Dendritic cell treated with granulocyte-macrophage colony-stimulating factor and Interleukin-4, amounts not matched to agents 40 ng/mL and 50 ng/mL, for 4 days (primary cell): ENCODE measurements around the gene WRAP73.
A peak's percentile ranks its signal among the peaks of the same experiment; 100 is the strongest.

ENCODE experiments used
- H3K27ac Mint-ChIP-seq: one replicate; pipeline ENCODE4 v1.8.0; 2022; ENCODE audit warnings: mild to moderate bottlenecking, mixed read lengths
- H3K27me3 Mint-ChIP-seq: one replicate; pipeline ENCODE4 v1.8.0; 2022; ENCODE audit warnings: mild to moderate bottlenecking, mixed read lengths
- H3K36me3 Mint-ChIP-seq: one replicate; pipeline ENCODE4 v1.8.0; 2022; ENCODE audit warnings: low read depth, mixed read lengths
- H3K4me1 Mint-ChIP-seq: one replicate; pipeline ENCODE4 v1.8.0; 2022; ENCODE audit warnings: low read depth, mixed read lengths
- H3K4me3 Mint-ChIP-seq: one replicate; pipeline ENCODE4 v1.8.0; 2022; ENCODE audit warnings: mild to moderate bottlenecking, moderate library complexity, mixed read lengths
- H3K9me3 Mint-ChIP-seq: one replicate; pipeline ENCODE4 v1.8.0; 2022; ENCODE audit warnings: mixed read lengths
- intact Hi-C: fragments of 100-400 bp; cut with micrococcal nuclease; formaldehyde crosslinking; loops from one replicate; pipeline ENCODE4 v1.15.0; 2022

Gene WRAP73

GRCh38 chr1:3652548-3653285 is 2.8 kb upstream of the WRAP73 start:
- peaks cover 66% of the 10 kb centered on the region for H3K27me3 Mint-ChIP-seq
- no peak overlapping the region for H3K27ac Mint-ChIP-seq
- no peaks in the 10 kb centered on the region for H3K9me3 Mint-ChIP-seq
- intact Hi-C loops, result no loop called here
- H3K4me3 Mint-ChIP-seq, result peak overlapping the region; percentile 32
- peaks cover 2% of the 10 kb centered on the region for H3K36me3 Mint-ChIP-seq
- H3K4me1 Mint-ChIP-seq, result peaks cover 35% of the 10 kb centered on the region

- intact Hi-C loops, result no loop called here
- Mint-ChIP-seq H3K4me1 (peaks cover 35% of the 10 kb centered on the region), H3K36me3 (peaks cover 9% of the 10 kb centered on the region), H3K9me3 (no peaks in the 10 kb centered on the region), H3K27me3 (peaks cover 60% of the 10 kb centered on the region), H3K4me3 (peak within 1 kb of the TSS; percentile 32), H3K27ac (no peak within 1 kb of the TSS)
These were observed 2.1 kb upstream of the WRAP73 start, which contains the start of gene TP73 for GRCh38 chr1:3651930-3652547. Gene TP73 (plus strand): TSS chr1:3652516. CDS start chr1:3682366, 29,850 bp downstream.

DNA sequence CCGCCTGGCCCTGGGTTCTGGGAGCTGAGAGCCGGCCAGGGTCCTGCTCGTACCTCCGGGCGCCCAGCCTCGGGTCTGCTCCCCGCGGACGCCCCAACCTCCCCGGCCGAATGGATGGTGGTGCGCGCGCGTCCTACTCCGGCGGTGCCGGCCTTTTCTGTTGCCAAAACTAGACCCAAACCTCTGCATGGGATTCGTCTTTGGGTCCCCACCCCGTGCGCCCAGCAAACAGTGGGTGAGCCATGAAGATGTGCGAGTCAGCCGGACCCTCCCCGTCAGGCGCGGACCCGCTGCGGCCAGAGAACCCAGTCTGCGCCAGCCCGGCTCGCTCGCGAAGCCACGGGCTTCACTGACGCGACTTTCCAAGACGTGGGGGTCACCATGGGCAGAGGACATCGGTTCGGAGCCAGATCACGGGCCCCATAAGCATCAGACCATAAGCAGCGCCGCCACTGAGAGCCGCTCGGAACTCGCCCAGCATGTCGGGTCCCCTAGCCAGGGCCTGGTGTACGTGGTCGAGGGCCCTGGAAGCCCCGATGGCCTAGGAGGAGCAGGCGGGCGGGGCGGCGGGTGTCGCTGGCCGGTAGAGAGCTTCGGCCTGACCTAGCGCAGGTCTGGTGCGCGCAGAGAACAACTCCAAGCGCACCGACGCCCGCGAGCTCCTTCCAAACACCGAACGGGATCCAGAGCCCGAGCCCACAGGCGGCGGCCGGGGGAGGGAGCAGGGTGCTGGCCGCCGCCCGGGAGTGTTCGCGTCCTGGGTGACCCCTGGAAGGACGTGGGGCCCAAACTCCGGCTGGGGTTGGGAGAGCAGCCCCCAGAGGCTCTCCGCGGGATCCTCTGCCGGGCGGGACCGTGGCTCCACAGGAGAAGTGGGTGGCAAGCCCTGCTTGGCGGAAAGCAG is 1.4 kb upstream of the WRAP73 start:
- Mint-ChIP-seq H3K27me3 (peaks cover 56% of the 10 kb centered on the region), H3K9me3 (no peaks in the 10 kb centered on the region), H3K4me1 (peaks cover 35% of the 10 kb centered on the region), H3K36me3 (peaks cover 16% of the 10 kb centered on the region), H3K4me3 (peak overlapping the region; percentile 26), H3K27ac (no peak overlapping the region)
- intact Hi-C loops, result no loop called here

GRCh38 chr1:3650248-3651025 is 534 bp upstream of the WRAP73 start:
- Mint-ChIP-seq H3K27me3 (peaks cover 48% of the 10 kb centered on the region), H3K27ac (peak overlapping the region; percentile 76), H3K4me1 (peaks cover 35% of the 10 kb centered on the region), H3K4me3 (peak overlapping the region; percentile 81), H3K9me3 (no peaks in the 10 kb centered on the region), H3K36me3 (peaks cover 25% of the 10 kb centered on the region)
- intact Hi-C loops, result loop anchor here (1.0 kb wide), 1 partner anchor 26 kb away; no protein-coding TSS in a partner anchor

- Mint-ChIP-seq H3K4me1 (peaks cover 33% of the 10 kb centered on the region), H3K27ac (no peak overlapping the region), H3K36me3 (peaks cover 56% of the 10 kb centered on the region), H3K9me3 (no peaks in the 10 kb centered on the region), H3K4me3 (no peak overlapping the region), H3K27me3 (peaks cover 14% of the 10 kb centered on the region)
- intact Hi-C loops, result no loop called here
These were observed 3.3 kb downstream of the WRAP73 start for GRCh38 chr1:3646596-3646995.

- H3K27ac Mint-ChIP-seq, result no peak overlapping the region
- H3K27me3 Mint-ChIP-seq, result peaks cover 6% of the 10 kb centered on the region
- peaks cover 25% of the 10 kb centered on the region for H3K4me1 Mint-ChIP-seq
- H3K9me3 Mint-ChIP-seq, result no peaks in the 10 kb centered on the region
- H3K36me3 Mint-ChIP-seq, result peaks cover 63% of the 10 kb centered on the region
- intact Hi-C loops, result no loop called here
- no peak overlapping the region for H3K4me3 Mint-ChIP-seq
These were observed 4.1 kb downstream of the WRAP73 start for GRCh38 chr1:3645666-3646355.

DNA sequence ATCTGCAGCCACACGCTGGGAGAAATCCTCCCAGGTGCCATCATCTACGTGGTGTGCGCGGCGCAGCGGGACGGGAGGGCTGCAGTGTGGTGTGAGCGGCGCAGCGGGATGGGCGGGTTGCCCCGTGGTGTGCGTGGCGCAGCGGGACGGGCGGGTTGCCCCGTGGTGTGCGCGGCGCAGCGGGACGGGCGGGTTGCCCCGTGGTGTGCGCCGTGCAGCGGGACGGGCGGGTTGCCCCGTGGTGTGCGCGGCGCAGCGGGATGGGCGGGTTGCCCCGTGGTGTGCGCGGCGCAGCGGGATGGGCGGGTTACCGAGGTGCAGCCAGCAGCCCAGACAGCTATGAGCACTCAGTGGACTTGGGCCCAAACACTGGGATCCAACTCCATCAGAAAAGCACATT is 4.7 kb downstream of the WRAP73 start:
- H3K36me3 Mint-ChIP-seq, result peaks cover 69% of the 10 kb centered on the region
- no peak overlapping the region for H3K27ac Mint-ChIP-seq
- intact Hi-C loops, result no loop called here
- H3K4me1 Mint-ChIP-seq, result peaks cover 20% of the 10 kb centered on the region
- H3K9me3 Mint-ChIP-seq, result no peaks in the 10 kb centered on the region
- peaks cover 2% of the 10 kb centered on the region for H3K27me3 Mint-ChIP-seq
- H3K4me3 Mint-ChIP-seq, result no peak overlapping the region

DNA sequence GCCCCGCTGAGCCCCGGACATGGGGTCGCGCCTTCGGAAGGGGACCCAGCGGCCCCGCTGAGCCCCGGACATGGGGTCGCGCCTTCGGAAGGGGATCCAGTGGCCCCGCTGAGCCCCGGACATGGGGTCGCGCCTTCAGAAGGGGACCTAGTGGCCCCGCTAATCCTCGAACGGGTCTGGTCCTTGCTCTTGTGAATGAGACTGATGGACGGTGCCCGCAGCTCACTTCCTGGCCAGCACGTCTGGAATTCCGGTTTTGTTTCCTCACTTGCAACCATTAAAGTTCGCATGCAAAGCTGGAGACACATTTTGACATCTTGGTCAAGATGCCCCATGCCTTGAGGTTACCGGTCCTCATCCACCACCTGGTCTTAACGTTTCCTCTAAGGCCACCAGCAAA is 5.6 kb downstream of the WRAP73 start:
- peaks cover 79% of the 10 kb centered on the region for H3K36me3 Mint-ChIP-seq
- no peak overlapping the region for H3K4me3 Mint-ChIP-seq
- no peak overlapping the region for H3K27ac Mint-ChIP-seq
- intact Hi-C loops, result no loop called here
- no peaks in the 10 kb centered on the region for H3K9me3 Mint-ChIP-seq
- H3K27me3 Mint-ChIP-seq, result no peaks in the 10 kb centered on the region
- H3K4me1 Mint-ChIP-seq, result peaks cover 15% of the 10 kb centered on the region

DNA sequence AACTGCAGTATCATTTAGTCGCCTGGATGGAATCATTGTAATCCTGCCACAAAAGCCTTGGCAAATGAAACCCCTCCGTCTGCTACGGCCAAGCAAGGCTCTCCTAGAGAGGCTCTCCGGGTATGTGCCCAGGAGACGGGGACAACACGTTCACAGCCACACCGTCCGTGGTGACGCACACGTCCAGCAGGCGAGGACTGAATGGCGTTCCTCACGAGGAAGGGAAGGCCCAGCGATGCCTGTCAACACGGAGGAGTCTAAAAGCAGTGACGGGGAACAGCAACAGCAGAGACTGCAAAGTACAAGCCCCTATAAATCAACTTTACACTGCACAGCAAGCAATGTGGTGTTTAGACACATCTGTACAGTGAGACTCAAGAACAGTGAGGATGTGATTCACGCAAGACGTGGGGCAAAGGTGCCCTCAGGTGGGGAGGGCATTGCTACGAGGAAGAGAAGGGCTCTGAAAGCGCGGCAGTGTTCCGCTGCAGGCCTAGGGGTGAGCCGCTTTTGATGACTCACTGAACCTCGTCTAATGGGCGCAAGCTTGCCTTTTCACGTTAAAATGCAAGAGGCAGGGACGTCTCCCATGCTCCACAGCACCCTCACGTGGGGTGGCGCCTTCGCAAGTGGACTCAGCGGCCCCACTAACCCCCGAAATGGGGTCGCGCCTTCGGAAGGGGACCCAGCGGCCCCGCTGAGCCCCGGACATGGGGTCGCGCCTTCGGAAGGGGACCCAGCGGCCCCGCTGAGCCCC is 6.8 kb downstream of the WRAP73 start:
- no peaks in the 10 kb centered on the region for H3K27me3 Mint-ChIP-seq
- H3K9me3 Mint-ChIP-seq, result no peaks in the 10 kb centered on the region
- intact Hi-C loops, result no loop called here
- H3K27ac Mint-ChIP-seq, result no peak overlapping the region
- H3K4me1 Mint-ChIP-seq, result peaks cover 3% of the 10 kb centered on the region
- no peak overlapping the region for H3K4me3 Mint-ChIP-seq
- peaks cover 91% of the 10 kb centered on the region for H3K36me3 Mint-ChIP-seq

GRCh38 chr1:3641816-3642215 is 8.1 kb downstream of the WRAP73 start:
- no peaks in the 10 kb centered on the region for H3K27me3 Mint-ChIP-seq
- H3K4me3 Mint-ChIP-seq, result no peak overlapping the region
- intact Hi-C loops, result no loop called here
- H3K4me1 Mint-ChIP-seq, result no peaks in the 10 kb centered on the region
- H3K27ac Mint-ChIP-seq, result no peak overlapping the region
- no peaks in the 10 kb centered on the region for H3K9me3 Mint-ChIP-seq
- H3K36me3 Mint-ChIP-seq, result peaks cover 92% of the 10 kb centered on the region

DNA sequence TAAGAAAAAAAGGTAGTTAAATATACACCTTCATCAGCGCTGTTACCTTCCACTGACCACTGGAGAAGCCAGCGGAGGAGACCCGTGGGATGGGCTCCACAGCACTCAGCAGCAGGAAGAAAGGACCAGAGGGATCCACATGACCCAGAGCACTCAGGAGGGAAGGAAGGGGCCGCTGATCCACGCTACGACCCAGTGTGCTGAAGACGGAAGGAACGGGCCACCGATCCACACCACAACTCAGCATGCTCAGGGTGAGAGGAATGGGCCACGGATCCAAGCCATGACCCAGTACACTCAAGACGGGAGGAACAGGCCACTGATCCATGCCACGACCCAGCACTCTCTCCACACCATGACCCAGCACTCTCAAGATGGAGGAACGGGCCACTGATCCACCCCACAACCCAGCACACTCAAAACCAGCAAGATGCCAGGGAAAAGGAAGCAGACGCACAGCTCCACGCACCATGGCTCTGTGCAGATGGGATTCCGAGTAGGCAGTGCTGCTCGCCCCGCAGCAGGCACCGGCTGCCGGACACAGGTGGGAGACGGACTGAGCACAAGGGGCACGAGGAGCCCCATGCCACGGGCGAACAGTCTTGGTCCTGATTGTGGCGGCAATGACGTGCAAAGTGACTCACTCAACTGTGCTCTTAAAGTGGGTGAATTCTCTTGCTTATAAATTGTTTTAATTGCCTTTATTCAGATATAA is 8.7 kb downstream of the WRAP73 start:
- no peaks in the 10 kb centered on the region for H3K9me3 Mint-ChIP-seq
- H3K27ac Mint-ChIP-seq, result no peak overlapping the region
- intact Hi-C loops, result no loop called here
- no peaks in the 10 kb centered on the region for H3K4me1 Mint-ChIP-seq
- peaks cover 92% of the 10 kb centered on the region for H3K36me3 Mint-ChIP-seq
- no peaks in the 10 kb centered on the region for H3K27me3 Mint-ChIP-seq
- no peak overlapping the region for H3K4me3 Mint-ChIP-seq
